Measurements from ENCODE around the gene PUS7L. TPM values are rescaled to one million over a fixed set of nuclear protein-coding genes. Genes with fewer than 3 reads are reported as not detected.

The PUS7L gene
- polyA plus RNA-seq, 3 donors, result 1.6 to 14.5 (median 13.0) TPM

DNA sequence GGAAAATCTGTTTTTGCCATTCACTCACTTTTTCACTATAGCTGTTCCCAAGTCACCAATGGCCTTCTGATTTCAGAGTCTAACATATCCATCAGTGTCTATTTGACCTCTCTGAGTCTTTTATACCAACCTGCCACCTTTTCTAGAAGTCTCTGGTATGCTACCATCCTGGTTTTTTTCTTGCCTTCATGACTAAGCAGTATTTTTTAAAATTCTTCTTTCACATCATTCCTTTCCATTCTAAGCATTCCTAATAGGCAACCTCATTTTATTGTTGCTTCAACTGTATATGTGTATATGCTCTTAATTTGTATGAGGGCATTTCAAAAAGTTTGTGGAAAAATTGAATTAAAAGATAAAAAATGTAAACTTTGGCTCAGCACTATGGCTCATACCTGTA, 5.2 kb upstream of the PUS7L start:
- Histone ChIP-seq H3K4me2 (replicated peaks; ENCODE audit: extremely low read depth, low read length, poor library complexity, severe bottlenecking) (no peak overlapping the region), H3K27me3 (ENCODE audit: control insufficient read depth in 2 of 2, insufficient read depth in 2 of 2, low read length in 2 of 2) (no peaks in the 10 kb centered on the region), H3K4me3 (replicated peaks in 1 of 3; ENCODE audit: low read depth in 2 of 3, low read length in 3 of 3) (no peak overlapping the region), H3K27ac (ENCODE audit: low read depth in 1 of 2, low read length in 2 of 2) (no peak overlapping the region), H2AFZ (ENCODE audit: insufficient read depth, low read depth, low read length, poor library complexity, severe bottlenecking) (no peak overlapping the region), H3K79me2 (ENCODE audit: insufficient read depth, low read length) (peaks cover 61% of the 10 kb centered on the region), H3K9me3 (replicated peaks in 1 of 2; ENCODE audit: control insufficient read depth in 1 of 2, insufficient read depth in 1 of 2, low read length in 2 of 2) (no peaks in the 10 kb centered on the region), H3K4me1 (ENCODE audit: control insufficient read depth in 1 of 2, insufficient read depth in 2 of 2, low read length in 2 of 2) (peaks cover 22 to 36% of the 10 kb centered on the region in 2 donors), H3K9ac (ENCODE audit: insufficient read depth, low read length, poor library complexity, severe bottlenecking) (no peak overlapping the region), H3K36me3 (replicated peaks in 1 of 2; ENCODE audit: control insufficient read depth in 1 of 2, insufficient read depth in 2 of 2, low read length in 2 of 2) (peaks cover 7 to 49% of the 10 kb centered on the region in 2 donors), H4K20me1 (ENCODE audit: insufficient read depth, low read length) (peaks cover 41% of the 10 kb centered on the region)
- intact Hi-C loops (cut with micrococcal nuclease), result no loop called here
- Mint-ChIP-seq H3K9me3 (no peaks in the 10 kb centered on the region), H3K27me3 (ENCODE audit: low read depth in 3 of 3) (no peaks in the 10 kb centered on the region), H3K36me3 (peaks cover 10 to 13% of the 10 kb centered on the region in 2 donors), H3K4me3 (no peak overlapping the region), H3K27ac (no peak overlapping the region), H3K4me1 (peaks cover 35% of the 10 kb centered on the region)
- no peak for DNase-seq
- TF ChIP-seq, protein P1, sequence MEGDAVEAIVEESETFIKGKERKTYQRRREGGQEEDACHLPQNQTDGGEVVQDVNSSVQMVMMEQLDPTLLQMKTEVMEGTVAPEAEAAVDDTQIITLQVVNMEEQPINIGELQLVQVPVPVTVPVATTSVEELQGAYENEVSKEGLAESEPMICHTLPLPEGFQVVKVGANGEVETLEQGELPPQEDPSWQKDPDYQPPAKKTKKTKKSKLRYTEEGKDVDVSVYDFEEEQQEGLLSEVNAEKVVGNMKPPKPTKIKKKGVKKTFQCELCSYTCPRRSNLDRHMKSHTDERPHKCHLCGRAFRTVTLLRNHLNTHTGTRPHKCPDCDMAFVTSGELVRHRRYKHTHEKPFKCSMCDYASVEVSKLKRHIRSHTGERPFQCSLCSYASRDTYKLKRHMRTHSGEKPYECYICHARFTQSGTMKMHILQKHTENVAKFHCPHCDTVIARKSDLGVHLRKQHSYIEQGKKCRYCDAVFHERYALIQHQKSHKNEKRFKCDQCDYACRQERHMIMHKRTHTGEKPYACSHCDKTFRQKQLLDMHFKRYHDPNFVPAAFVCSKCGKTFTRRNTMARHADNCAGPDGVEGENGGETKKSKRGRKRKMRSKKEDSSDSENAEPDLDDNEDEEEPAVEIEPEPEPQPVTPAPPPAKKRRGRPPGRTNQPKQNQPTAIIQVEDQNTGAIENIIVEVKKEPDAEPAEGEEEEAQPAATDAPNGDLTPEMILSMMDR (IDR thresholded peaks at IDR 0.05), result no peak

DNA sequence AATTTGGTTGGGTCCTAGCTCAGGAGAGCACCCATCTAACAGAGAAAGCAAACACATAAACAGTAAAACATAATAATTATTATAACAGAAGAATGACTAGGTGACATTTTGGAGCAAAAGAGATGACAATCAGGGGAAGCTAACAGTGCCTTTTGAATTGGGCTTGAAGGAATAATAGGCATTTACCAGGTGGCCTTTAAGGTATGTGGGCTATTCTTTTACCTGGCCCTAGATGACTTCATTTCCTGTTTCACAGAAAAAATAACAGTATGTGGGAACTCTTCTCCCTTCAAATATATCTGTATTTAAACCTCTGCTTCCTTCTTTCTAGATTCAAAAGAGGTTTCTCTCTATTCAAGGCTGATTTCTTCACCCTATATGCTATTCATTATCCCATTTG, 4.0 kb upstream of the PUS7L start:
- H3K79me2 ChIP-seq (ENCODE audit: insufficient read depth, low read length), result peaks cover 70% of the 10 kb centered on the region
- peaks cover 0 to 4% (median 0%) of the 10 kb centered on the region in 3 donors for H3K27me3 Mint-ChIP-seq (ENCODE audit: low read depth in 3 of 3)
- DNase-seq, result no peak
- H3K27ac Mint-ChIP-seq, result no peak overlapping the region
- H3K4me1 Mint-ChIP-seq, result peaks cover 42% of the 10 kb centered on the region
- H3K9ac ChIP-seq (ENCODE audit: insufficient read depth, low read length, poor library complexity, severe bottlenecking), result no peak overlapping the region
- peaks cover 37% of the 10 kb centered on the region for H4K20me1 ChIP-seq (ENCODE audit: insufficient read depth, low read length)
- no peaks in the 10 kb centered on the region for H3K9me3 ChIP-seq (replicated peaks in 1 of 2; ENCODE audit: control insufficient read depth in 1 of 2, insufficient read depth in 1 of 2, low read length in 2 of 2)
- H3K9me3 Mint-ChIP-seq, result no peaks in the 10 kb centered on the region
- H2AFZ ChIP-seq (ENCODE audit: insufficient read depth, low read depth, low read length, poor library complexity, severe bottlenecking), result no peak overlapping the region
- H3K36me3 Mint-ChIP-seq, result peaks cover 8 to 10% of the 10 kb centered on the region in 2 donors
- H3K36me3 ChIP-seq (replicated peaks in 1 of 2; ENCODE audit: control insufficient read depth in 1 of 2, insufficient read depth in 2 of 2, low read length in 2 of 2), result peaks cover 0 to 37% of the 10 kb centered on the region in 2 donors
- no peak overlapping the region for H3K4me3 ChIP-seq (replicated peaks in 1 of 3; ENCODE audit: low read depth in 2 of 3, low read length in 3 of 3)
- TF ChIP-seq, protein P1 (IDR thresholded peaks at IDR 0.05), result no peak
- no peak overlapping the region for H3K4me2 ChIP-seq (replicated peaks; ENCODE audit: extremely low read depth, low read length, poor library complexity, severe bottlenecking)
- intact Hi-C loops (cut with micrococcal nuclease), result no loop called here
- peaks cover 31 to 44% of the 10 kb centered on the region in 2 donors for H3K4me1 ChIP-seq (ENCODE audit: control insufficient read depth in 1 of 2, insufficient read depth in 2 of 2, low read length in 2 of 2)
- H3K27ac ChIP-seq (ENCODE audit: low read depth in 1 of 2, low read length in 2 of 2), result peak overlapping the region in 1 of 2 donors; percentile 17
- no peak overlapping the region for H3K4me3 Mint-ChIP-seq
- no peaks in the 10 kb centered on the region for H3K27me3 ChIP-seq (ENCODE audit: control insufficient read depth in 2 of 2, insufficient read depth in 2 of 2, low read length in 2 of 2)
